SK-N-SH (cell line): ENCODE measurements around the gene OR6K3. TPM values are rescaled to one million over a fixed set of nuclear protein-coding genes. Genes with fewer than 3 reads are reported as not detected.

ENCODE experiments used
- CTCF ChIA-PET: fragments of 300-600, 350-600 bp; formaldehyde crosslinking; extraction: SDS; loops from one replicate; lab custom pipeline; 2021; lab: Yijun Ruan, JAX
- POLR2A ChIA-PET: fragments of 350-600 bp; sonication (Branson Sonifier 250); formaldehyde crosslinking; extraction: SDS; loops from one replicate; lab custom pipeline; 2020; ENCODE audit warnings: antibody characterized with exemption, inconsistent platforms; lab: Yijun Ruan, JAX
- DNase-seq: peaks from one replicate; pipeline ENCODE4 v3.0.0; 2012
- H2AFZ ChIP-seq: fragments of 200-600 bp; sonication (generic); 2 replicates; pipeline ENCODE4 v1.8.1; 2016; ENCODE audit warnings: antibody characterized with exemption, mild to moderate bottlenecking, low read depth
- H3F3A ChIP-seq: fragments of 200-600 bp; sonication (generic); replicated peaks from 2 replicates; pipeline ENCODE3; 2016; ENCODE audit warnings: antibody characterized with exemption, mild to moderate bottlenecking; ENCODE audit not compliant: insufficient read depth
- H3K27ac ChIP-seq, 2 experiments: fragments of 200-500 bp in 1 of 2; fragments of 200-600 bp in 1 of 2; sonication (Bioruptor generic) in 1 of 2; sonication (generic), shearing (Covaris generic) in 1 of 2; 2 replicates each; pipeline versions ENCODE4 v1.5.1 to v1.6.1; 2014 to 2016; ENCODE audit warnings: low read depth in 2 of 2, inconsistent platforms in 1 of 2, low read length in 1 of 2, mild to moderate bottlenecking in 1 of 2, mixed read lengths in 1 of 2
- H3K27me3 ChIP-seq: fragments of 200-600 bp; sonication (generic), shearing (Covaris generic); 2 replicates; pipeline ENCODE4 v1.6.1; 2016; ENCODE audit warnings: mixed run types; ENCODE audit not compliant: insufficient read depth
- H3K36me3 ChIP-seq, 2 experiments: fragments of 200-500 bp in 1 of 2; fragments of 200-600 bp in 1 of 2; sonication (Bioruptor generic) in 1 of 2; sonication (generic) in 1 of 2; replicated peaks in 1 of 2; 2 replicates each; pipeline versions ENCODE3 to v1.5.1; 2014 to 2016; ENCODE audit warnings: low read length in 1 of 2, mild to moderate bottlenecking in 1 of 2; ENCODE audit not compliant: insufficient read depth in 2 of 2, control insufficient read depth in 1 of 2
- H3K4me1 ChIP-seq, 2 experiments: fragments of 200-500 bp in 1 of 2; fragments of 200-600 bp in 1 of 2; sonication (Bioruptor generic) in 1 of 2; sonication (generic), shearing (Covaris generic) in 1 of 2; 2 replicates each; pipeline versions ENCODE4 v1.5.1 to v1.6.1; 2014 to 2016; ENCODE audit warnings: low read depth in 1 of 2, low read length in 1 of 2, mixed run types in 1 of 2; ENCODE audit not compliant: insufficient read depth in 2 of 2, control insufficient read depth in 1 of 2
- H3K4me2 ChIP-seq: fragments of 200-600 bp; sonication (generic), shearing (Covaris generic); 2 replicates; pipeline ENCODE4 v1.6.1; 2017; ENCODE audit warnings: mixed run types
- H3K4me3 ChIP-seq, 2 experiments: fragments of 200-500 bp in 1 of 2; fragments of 200-600 bp in 1 of 2; sonication (Bioruptor generic) in 1 of 2; sonication (generic), shearing (Covaris generic) in 1 of 2; 2 replicates each; pipeline versions ENCODE4 v1.5.1 to v1.8.1; 2014 to 2016; ENCODE audit warnings: low read depth in 2 of 2, inconsistent platforms in 1 of 2, low read length in 1 of 2, mild to moderate bottlenecking in 1 of 2, mixed read lengths in 1 of 2, moderate library complexity in 1 of 2
- H3K79me2 ChIP-seq: fragments of 200-600 bp; sonication (generic); 2 replicates; pipeline ENCODE4 v1.8.1; 2017; ENCODE audit warnings: mild to moderate bottlenecking; ENCODE audit not compliant: insufficient read depth
- H3K9ac ChIP-seq: fragments of 200-600 bp; sonication (generic); 2 replicates; pipeline ENCODE4 v1.6.1; 2017; ENCODE audit warnings: mixed run types
- H3K9me2 ChIP-seq: fragments of 200-600 bp; sonication (generic); 2 replicates; pipeline ENCODE4 v1.6.1; 2017; ENCODE audit warnings: mixed run types
- H3K9me3 ChIP-seq: fragments of 200-600 bp; sonication (generic); 2 replicates; pipeline ENCODE4 v1.6.1; 2017; ENCODE audit warnings: mixed run types, mild to moderate bottlenecking, moderate library complexity
- H4K20me1 ChIP-seq: fragments of 200-600 bp; sonication (generic); 2 replicates; pipeline ENCODE4 v1.6.1; 2017; ENCODE audit warnings: mild to moderate bottlenecking, mixed run types; ENCODE audit not compliant: insufficient read depth
- CHD2 ChIP-seq: fragments of 150-350 bp; IDR thresholded peaks from 2 replicates; pipeline ENCODE4 v1.6.1; 2018; ENCODE audit warnings: low read length; ENCODE audit not compliant: partially characterized antibody
- FOXJ3 ChIP-seq: sonication (generic); formaldehyde crosslinking; IDR thresholded peaks from 2 replicates; pipeline ENCODE4 v1.5.1; 2020; ENCODE audit warnings: mild to moderate bottlenecking, missing genetic modification reagents
- GABPA ChIP-seq: IDR thresholded peaks from 2 replicates; pipeline ENCODE4 v1.4.0; 2012; ENCODE audit warnings: low read depth, mild to moderate bottlenecking
- JUND ChIP-seq: IDR thresholded peaks from 2 replicates; pipeline ENCODE4 v1.4.0; 2012
- MAX ChIP-seq: IDR thresholded peaks from 2 replicates; pipeline ENCODE4 v1.4.0; 2012; ENCODE audit warnings: low read depth
- NFIC ChIP-seq: IDR thresholded peaks from 2 replicates; pipeline ENCODE4 v1.4.0; 2012; ENCODE audit warnings: borderline replicate concordance
- POLR2AphosphoS5 ChIP-seq: IDR thresholded peaks from 2 replicates; pipeline ENCODE4 v1.6.1; 2012; ENCODE audit warnings: low read depth, low read length
- RAD21 ChIP-seq: IDR thresholded peaks from 2 replicates; pipeline ENCODE4 v1.6.1; 2012; ENCODE audit warnings: mild to moderate bottlenecking, low read length
- RFX5 ChIP-seq: IDR thresholded peaks from 2 replicates; pipeline ENCODE4 v1.6.1; 2012; ENCODE audit warnings: mild to moderate bottlenecking, improper control_type of control experiment, low read length
- RXRA ChIP-seq: IDR thresholded peaks from 2 replicates; pipeline ENCODE4 v1.4.0; 2012; ENCODE audit warnings: low read depth, mild to moderate bottlenecking, borderline replicate concordance
- SIN3A ChIP-seq: IDR thresholded peaks from 2 replicates; pipeline ENCODE4 v1.6.1; 2012; ENCODE audit warnings: low read depth, mild to moderate bottlenecking, low read length, moderate library complexity, borderline replicate concordance
- YY1 ChIP-seq: IDR thresholded peaks from 2 replicates; pipeline ENCODE4 v1.4.0; 2012; ENCODE audit warnings: low read depth, mild to moderate bottlenecking
- WGBS: methylation state at CpG from one replicate; pipeline ENCODE4 v1.1.6; 2017; ENCODE audit warnings: low lambda C conversion rate; 5-methylcytosine and 5-hydroxymethylcytosine counted together
- polyA plus RNA-seq, 3 experiments: library from polyadenylated mRNA; depleted of rRNA; stranded (reverse); fragments of >200 nt; gene quantifications; 2 replicates each; pipeline ENCODE4 v1.2.3, GENCODE V29; 2012
- TF ChIP-seq, protein P1 (sequence below): IDR thresholded peaks from 2 replicates; pipeline ENCODE4 v1.6.1; 2012; ENCODE audit warnings: mild to moderate bottlenecking, low read depth, low read length, moderate library complexity
- TF ChIP-seq, protein P2 (sequence below): IDR thresholded peaks from 2 replicates; pipeline ENCODE4; 2012

OR6K3 gene
- polyA plus RNA-seq, 1 of the 3 experiments (the other 2 are of a cell fraction) = not detected

DNA sequence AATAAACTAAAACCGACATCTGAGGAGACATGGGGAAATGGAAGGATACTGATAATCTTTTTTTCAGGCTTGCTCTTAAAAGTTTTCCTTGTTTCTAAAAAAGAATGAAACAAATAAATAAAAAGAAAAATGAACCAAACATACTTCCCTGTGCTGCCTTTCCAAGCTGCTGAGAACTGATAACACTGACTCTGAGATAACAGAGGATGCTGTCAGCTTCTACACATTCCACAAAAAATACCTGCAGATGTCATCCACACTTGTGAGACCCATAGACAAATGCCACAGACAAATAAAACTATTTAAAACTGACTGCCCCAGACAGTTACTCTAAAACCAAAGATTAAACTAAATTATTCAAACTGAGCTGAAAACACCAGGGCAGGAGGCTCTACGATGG lies 12.0 kb upstream of the OR6K3 start:
- H3K79me2 ChIP-seq = no peaks in the 10 kb centered on the region
- no peaks in the 10 kb centered on the region for H4K20me1 ChIP-seq
- H3K4me2 ChIP-seq = no peak overlapping the region
- no peaks in the 10 kb centered on the region for H3F3A ChIP-seq
- H3K4me1 ChIP-seq = no peaks in the 10 kb centered on the region
- H3K27ac ChIP-seq = no peak overlapping the region
- no peak for DNase-seq
- H3K36me3 ChIP-seq = no peaks in the 10 kb centered on the region
- H3K9ac ChIP-seq = no peak overlapping the region
- H2AFZ ChIP-seq = no peak overlapping the region
- no peaks in the 10 kb centered on the region for H3K27me3 ChIP-seq
- POLR2A ChIA-PET = no interaction called here
- TF ChIP-seq RFX5 = no peak
- no peak for TF ChIP-seq POLR2AphosphoS5
- TF ChIP-seq YY1 = no peak
- no peak for TF ChIP-seq FOXJ3
- TF ChIP-seq, protein P1, sequence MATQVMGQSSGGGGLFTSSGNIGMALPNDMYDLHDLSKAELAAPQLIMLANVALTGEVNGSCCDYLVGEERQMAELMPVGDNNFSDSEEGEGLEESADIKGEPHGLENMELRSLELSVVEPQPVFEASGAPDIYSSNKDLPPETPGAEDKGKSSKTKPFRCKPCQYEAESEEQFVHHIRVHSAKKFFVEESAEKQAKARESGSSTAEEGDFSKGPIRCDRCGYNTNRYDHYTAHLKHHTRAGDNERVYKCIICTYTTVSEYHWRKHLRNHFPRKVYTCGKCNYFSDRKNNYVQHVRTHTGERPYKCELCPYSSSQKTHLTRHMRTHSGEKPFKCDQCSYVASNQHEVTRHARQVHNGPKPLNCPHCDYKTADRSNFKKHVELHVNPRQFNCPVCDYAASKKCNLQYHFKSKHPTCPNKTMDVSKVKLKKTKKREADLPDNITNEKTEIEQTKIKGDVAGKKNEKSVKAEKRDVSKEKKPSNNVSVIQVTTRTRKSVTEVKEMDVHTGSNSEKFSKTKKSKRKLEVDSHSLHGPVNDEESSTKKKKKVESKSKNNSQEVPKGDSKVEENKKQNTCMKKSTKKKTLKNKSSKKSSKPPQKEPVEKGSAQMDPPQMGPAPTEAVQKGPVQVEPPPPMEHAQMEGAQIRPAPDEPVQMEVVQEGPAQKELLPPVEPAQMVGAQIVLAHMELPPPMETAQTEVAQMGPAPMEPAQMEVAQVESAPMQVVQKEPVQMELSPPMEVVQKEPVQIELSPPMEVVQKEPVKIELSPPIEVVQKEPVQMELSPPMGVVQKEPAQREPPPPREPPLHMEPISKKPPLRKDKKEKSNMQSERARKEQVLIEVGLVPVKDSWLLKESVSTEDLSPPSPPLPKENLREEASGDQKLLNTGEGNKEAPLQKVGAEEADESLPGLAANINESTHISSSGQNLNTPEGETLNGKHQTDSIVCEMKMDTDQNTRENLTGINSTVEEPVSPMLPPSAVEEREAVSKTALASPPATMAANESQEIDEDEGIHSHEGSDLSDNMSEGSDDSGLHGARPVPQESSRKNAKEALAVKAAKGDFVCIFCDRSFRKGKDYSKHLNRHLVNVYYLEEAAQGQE = no peak
- no peak for TF ChIP-seq RAD21
- no peak for TF ChIP-seq SIN3A
- no peak for TF ChIP-seq NFIC
- TF ChIP-seq MAX = no peak
- TF ChIP-seq GABPA = no peak
- TF ChIP-seq, all 33 proteins: peak for 0
- CTCF ChIA-PET = no interaction called here
- H3K4me3 ChIP-seq = no peak overlapping the region
- H3K9me3 ChIP-seq = no peaks in the 10 kb centered on the region
- no peaks in the 10 kb centered on the region for H3K9me2 ChIP-seq
- WGBS = 2% methylated on average over 2 of the region's 2 CpGs

GRCh38 chr1:158731707-158732106 lies 11.2 kb upstream of the OR6K3 start:
- no peaks in the 10 kb centered on the region for H3K27me3 ChIP-seq
- H3K9me3 ChIP-seq = no peaks in the 10 kb centered on the region
- no peak overlapping the region for H3K9ac ChIP-seq
- TF ChIP-seq RXRA = no peak
- TF ChIP-seq, protein P2, sequence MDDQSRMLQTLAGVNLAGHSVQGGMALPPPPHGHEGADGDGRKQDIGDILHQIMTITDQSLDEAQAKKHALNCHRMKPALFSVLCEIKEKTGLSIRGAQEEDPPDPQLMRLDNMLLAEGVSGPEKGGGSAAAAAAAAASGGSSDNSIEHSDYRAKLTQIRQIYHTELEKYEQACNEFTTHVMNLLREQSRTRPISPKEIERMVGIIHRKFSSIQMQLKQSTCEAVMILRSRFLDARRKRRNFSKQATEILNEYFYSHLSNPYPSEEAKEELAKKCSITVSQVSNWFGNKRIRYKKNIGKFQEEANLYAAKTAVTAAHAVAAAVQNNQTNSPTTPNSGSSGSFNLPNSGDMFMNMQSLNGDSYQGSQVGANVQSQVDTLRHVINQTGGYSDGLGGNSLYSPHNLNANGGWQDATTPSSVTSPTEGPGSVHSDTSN = no peak
- TF ChIP-seq JUND = no peak
- no peak for TF ChIP-seq RFX5
- TF ChIP-seq CHD2 = no peak
- no peak overlapping the region for H3K27ac ChIP-seq
- no peaks in the 10 kb centered on the region for H3K79me2 ChIP-seq
- POLR2A ChIA-PET = no interaction called here
- no peaks in the 10 kb centered on the region for H3K9me2 ChIP-seq
- CTCF ChIA-PET = no interaction called here
- DNase-seq = no peak
- H2AFZ ChIP-seq = no peak overlapping the region
- WGBS = 3% methylated on average over 4 of the region's 4 CpGs
- no peaks in the 10 kb centered on the region for H3K4me1 ChIP-seq
- H3K4me2 ChIP-seq = no peak overlapping the region
- no peak overlapping the region for H3K4me3 ChIP-seq
- no peaks in the 10 kb centered on the region for H4K20me1 ChIP-seq
- no peaks in the 10 kb centered on the region for H3K36me3 ChIP-seq
- H3F3A ChIP-seq = no peaks in the 10 kb centered on the region
